Stimulated activated naive CD8-positive, alpha-beta T cell treated with anti-CD3 and anti-CD28 coated beads, Interleukin-15, Interleukin-2, amounts not matched to agents 100 ng/mL and 50 ng/mL, for 24 hours (primary cell): ENCODE measurements around the gene DNAJC10.

ENCODE experiments used
- H3K27ac Mint-ChIP-seq: one replicate; pipeline ENCODE4 v1.8.0; 2021; ENCODE audit warnings: mild to moderate bottlenecking, mixed read lengths
- H3K27me3 Mint-ChIP-seq: one replicate; pipeline ENCODE4 v1.8.0; 2021; ENCODE audit warnings: mixed read lengths
- H3K36me3 Mint-ChIP-seq: one replicate; pipeline ENCODE4 v1.8.0; 2021; ENCODE audit warnings: low read depth, mixed read lengths
- H3K4me1 Mint-ChIP-seq: one replicate; pipeline ENCODE4 v1.8.0; 2021; ENCODE audit warnings: low read depth, mixed read lengths
- H3K4me3 Mint-ChIP-seq: one replicate; pipeline ENCODE4 v1.8.0; 2021; ENCODE audit warnings: mild to moderate bottlenecking, mixed read lengths
- H3K9me3 Mint-ChIP-seq: one replicate; pipeline ENCODE4 v1.8.0; 2021; ENCODE audit warnings: mixed read lengths

The DNAJC10 gene

DNA sequence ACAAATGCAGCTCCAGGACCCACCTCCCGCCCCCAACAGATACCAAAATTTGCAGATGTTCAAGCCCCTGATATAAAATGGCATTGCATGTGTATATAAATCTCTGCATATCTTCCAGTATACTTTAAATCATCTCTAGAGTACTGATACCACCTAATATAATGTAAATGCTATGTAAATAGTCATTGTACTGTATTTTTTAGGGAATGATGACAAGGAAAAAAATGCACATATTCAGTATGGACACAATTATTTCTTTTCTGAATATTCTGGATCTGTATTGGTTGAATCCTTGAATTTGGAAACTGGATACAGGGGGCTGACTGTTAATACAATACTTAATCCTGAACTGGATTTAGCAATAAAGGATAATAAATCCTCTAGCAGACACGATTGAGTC is 82.7 kb downstream of the DNAJC10 start:
- no peak overlapping the region for H3K27ac Mint-ChIP-seq
- H3K9me3 Mint-ChIP-seq: no peaks in the 10 kb centered on the region
- H3K4me3 Mint-ChIP-seq: no peak overlapping the region
- no peaks in the 10 kb centered on the region for H3K4me1 Mint-ChIP-seq
- peaks cover 32% of the 10 kb centered on the region for H3K27me3 Mint-ChIP-seq
- no peaks in the 10 kb centered on the region for H3K36me3 Mint-ChIP-seq

DNA sequence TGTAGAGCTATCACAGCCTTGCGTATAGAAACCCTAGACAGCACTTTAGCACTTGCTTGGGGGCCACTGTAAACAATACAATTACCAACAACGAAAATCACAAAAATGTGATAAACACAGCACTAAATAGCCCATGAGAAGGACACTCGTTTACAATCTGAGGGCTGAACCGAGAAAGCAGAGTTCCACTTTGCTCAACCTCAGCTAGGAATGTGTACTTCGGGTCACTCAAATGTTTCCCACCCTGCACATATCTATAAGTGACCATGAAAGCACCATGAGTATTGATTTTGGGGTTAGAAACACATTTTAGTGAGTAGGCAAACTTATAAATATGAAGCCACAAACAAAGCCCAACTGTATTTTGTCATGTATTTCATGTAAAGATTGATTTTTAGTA is 88.1 kb downstream of the DNAJC10 start:
- no peak overlapping the region for H3K4me3 Mint-ChIP-seq
- no peaks in the 10 kb centered on the region for H3K9me3 Mint-ChIP-seq
- H3K27ac Mint-ChIP-seq: no peak overlapping the region
- H3K27me3 Mint-ChIP-seq: peaks cover 34% of the 10 kb centered on the region
- H3K36me3 Mint-ChIP-seq: no peaks in the 10 kb centered on the region
- H3K4me1 Mint-ChIP-seq: no peaks in the 10 kb centered on the region

DNA sequence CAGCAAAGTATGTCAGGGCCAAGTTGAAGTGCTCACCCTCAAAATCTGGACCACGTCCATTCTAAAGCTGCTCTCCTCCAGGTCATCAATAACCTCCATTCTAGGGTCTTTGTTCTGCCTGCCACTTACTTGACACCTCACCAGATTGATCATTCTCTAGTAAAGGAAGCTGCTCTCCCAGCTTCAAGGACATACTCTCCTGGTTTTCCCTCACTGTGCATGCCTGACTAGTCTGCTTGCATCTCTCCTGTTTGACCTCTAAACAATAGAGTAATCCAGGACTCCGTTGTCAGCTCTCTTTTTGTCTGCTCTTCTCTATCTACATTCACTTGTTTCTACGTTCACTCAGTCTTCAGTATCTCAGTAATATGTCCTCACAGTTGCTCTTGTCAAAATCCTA is 91.3 kb downstream of the DNAJC10 start:
- Mint-ChIP-seq H3K27ac (no peak overlapping the region), H3K27me3 (peaks cover 29% of the 10 kb centered on the region), H3K36me3 (no peaks in the 10 kb centered on the region), H3K4me1 (no peaks in the 10 kb centered on the region), H3K4me3 (no peak overlapping the region), H3K9me3 (no peaks in the 10 kb centered on the region)

DNA sequence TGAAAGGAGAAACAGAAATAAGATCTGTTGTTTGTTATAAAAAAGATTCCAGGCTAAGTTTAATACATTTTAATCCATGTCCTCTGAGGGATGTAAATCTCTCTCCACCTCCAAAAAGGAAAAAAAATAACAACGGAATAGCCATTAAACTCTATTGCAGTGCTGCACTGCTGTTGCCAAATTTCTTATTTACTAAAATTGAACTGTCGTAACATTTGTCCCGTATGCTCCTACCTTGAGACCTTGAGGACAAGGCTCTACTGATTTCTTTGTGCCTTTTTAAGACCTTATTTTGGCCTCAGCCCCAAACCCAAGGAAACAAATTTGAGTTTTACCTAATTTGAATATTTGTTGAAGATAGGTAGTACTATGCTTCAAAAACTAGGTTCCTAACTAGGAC is 94.0 kb downstream of the DNAJC10 start:
- no peak overlapping the region for H3K4me3 Mint-ChIP-seq
- no peaks in the 10 kb centered on the region for H3K36me3 Mint-ChIP-seq
- peaks cover 17% of the 10 kb centered on the region for H3K27me3 Mint-ChIP-seq
- no peaks in the 10 kb centered on the region for H3K4me1 Mint-ChIP-seq
- no peak overlapping the region for H3K27ac Mint-ChIP-seq
- H3K9me3 Mint-ChIP-seq: no peaks in the 10 kb centered on the region

DNA sequence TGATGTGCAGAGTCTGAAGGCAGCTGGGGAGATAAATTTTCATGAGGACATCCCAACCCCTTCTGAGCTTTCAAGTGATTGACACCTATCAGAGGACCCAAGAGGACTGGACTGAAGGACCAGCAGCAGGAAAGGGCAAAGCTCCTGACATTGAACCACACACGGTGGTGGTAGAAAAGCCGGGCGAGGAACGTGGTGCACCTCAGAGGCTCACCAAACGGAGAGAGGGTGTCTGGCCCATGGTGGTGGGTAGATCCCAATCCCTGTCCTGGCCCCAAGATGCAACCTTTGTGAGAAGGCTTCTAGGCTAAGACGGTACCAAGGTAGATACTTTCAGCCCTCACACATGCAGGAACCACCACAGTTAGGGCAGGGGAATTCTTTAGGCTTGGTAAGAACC is 98.3 kb downstream of the DNAJC10 start:
- H3K4me3 Mint-ChIP-seq: no peak overlapping the region
- H3K9me3 Mint-ChIP-seq: no peaks in the 10 kb centered on the region
- H3K36me3 Mint-ChIP-seq: no peaks in the 10 kb centered on the region
- H3K27ac Mint-ChIP-seq: no peak overlapping the region
- no peaks in the 10 kb centered on the region for H3K4me1 Mint-ChIP-seq
- H3K27me3 Mint-ChIP-seq: peaks cover 20% of the 10 kb centered on the region

DNA sequence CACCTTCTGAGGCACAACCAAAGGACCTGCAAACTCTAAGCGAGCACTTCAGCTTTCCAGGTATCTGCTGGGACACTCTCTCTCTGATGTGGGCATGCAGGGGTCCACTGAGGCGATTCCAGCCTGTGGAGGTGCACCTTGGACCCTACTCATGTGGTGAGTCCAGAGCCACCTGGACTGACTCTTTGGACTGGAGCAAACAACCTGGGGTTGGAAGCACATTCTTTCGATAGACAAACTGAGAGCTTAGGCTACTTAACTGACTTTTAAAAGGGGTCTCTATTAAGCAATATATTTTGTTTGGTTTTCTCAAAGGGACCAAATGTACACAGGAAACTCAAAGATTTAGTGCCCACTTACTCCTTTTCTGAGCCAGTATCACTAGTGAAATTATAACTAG is 98.7 kb downstream of the DNAJC10 start:
- Mint-ChIP-seq H3K4me1 (no peaks in the 10 kb centered on the region), H3K36me3 (no peaks in the 10 kb centered on the region), H3K27me3 (peaks cover 20% of the 10 kb centered on the region), H3K27ac (no peak overlapping the region), H3K4me3 (no peak overlapping the region), H3K9me3 (no peaks in the 10 kb centered on the region)

DNA sequence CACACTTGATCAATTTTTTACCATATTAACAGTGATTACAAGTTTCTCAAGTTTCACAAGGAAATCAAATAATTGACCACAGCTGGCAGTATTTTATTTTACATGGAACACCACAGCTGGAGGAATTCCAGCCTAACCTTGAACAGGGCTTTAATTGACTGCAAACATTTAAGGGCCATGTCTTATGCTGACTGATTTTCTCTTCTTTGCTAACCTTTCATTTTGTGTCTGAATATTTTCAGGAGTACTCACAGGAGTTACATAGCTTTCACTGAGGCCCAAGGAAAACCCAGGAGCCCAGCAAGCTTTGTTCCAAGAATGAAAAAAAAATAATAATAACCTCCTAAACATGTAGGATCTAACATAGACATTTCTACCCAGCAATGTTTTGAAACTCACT is 100.8 kb downstream of the DNAJC10 start:
- H3K4me1 Mint-ChIP-seq: no peaks in the 10 kb centered on the region
- no peaks in the 10 kb centered on the region for H3K9me3 Mint-ChIP-seq
- H3K4me3 Mint-ChIP-seq: no peak overlapping the region
- peaks cover 13% of the 10 kb centered on the region for H3K27me3 Mint-ChIP-seq
- H3K27ac Mint-ChIP-seq: no peak overlapping the region
- H3K36me3 Mint-ChIP-seq: no peaks in the 10 kb centered on the region

DNA sequence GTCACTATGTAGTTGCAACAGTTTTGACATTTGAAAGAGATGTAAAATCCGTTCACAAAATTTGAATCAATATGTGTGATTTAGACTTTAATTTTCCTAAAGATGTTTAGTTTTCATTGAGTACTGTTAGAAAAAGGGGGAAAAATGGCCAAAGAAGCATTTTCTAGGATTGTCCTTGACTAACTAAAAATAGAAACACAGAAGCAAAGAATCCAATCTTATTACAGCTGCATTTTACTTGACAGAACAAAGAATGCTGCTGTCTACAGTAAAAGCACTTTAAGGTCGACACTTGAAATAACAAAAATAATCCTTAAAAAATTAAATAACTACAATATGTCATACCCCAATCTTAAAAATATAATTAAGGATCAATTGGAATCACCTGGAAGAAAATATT is 101.5 kb downstream of the DNAJC10 start:
- Mint-ChIP-seq H3K4me1 (no peaks in the 10 kb centered on the region), H3K36me3 (no peaks in the 10 kb centered on the region), H3K27ac (no peak overlapping the region), H3K9me3 (no peaks in the 10 kb centered on the region), H3K4me3 (no peak overlapping the region), H3K27me3 (peaks cover 12% of the 10 kb centered on the region)

DNA sequence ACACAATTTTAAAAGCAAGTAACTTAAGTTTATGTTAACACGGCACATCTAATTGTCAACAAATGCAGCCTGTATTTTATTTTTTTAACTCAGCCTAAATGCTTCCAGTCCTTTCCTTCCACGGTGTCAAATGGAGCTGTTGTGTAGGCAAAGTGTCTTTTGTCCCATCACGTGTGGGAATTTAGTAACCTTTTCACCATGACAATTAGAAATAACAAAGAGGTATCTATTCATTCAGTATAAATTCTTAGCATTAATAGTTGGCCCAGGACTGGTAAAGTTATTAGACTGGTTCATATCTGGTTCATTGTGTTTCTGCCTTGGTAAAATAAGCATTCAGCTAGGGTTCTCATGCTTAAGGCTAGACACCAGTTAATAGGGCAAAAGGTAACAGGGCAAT is 102.4 kb downstream of the DNAJC10 start:
- Mint-ChIP-seq H3K9me3 (no peaks in the 10 kb centered on the region), H3K27me3 (peaks cover 13% of the 10 kb centered on the region), H3K4me1 (no peaks in the 10 kb centered on the region), H3K36me3 (no peaks in the 10 kb centered on the region), H3K4me3 (no peak overlapping the region), H3K27ac (no peak overlapping the region)

DNA sequence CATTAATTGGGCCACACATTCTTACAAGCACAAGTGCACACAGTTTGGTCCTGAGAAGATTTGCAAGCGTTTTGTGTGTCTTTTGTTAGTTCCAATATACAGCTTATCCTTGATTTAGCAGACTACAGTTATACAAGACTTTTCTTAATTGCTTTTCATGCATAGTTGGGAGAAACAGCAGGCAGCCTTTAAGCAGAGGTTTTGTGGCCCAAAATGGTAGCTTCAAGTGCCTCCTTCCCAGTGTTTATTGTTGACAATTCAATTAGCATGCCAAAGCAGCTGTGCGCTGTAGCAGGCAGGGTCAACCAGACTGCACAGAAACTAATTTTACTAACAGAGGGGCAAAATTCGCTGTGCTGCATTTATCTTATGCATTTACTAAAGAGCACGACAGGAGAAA is 102.9 kb downstream of the DNAJC10 start:
- Mint-ChIP-seq H3K4me3 (no peak overlapping the region), H3K9me3 (no peaks in the 10 kb centered on the region), H3K27me3 (peaks cover 17% of the 10 kb centered on the region), H3K27ac (no peak overlapping the region), H3K36me3 (no peaks in the 10 kb centered on the region), H3K4me1 (no peaks in the 10 kb centered on the region)

DNA sequence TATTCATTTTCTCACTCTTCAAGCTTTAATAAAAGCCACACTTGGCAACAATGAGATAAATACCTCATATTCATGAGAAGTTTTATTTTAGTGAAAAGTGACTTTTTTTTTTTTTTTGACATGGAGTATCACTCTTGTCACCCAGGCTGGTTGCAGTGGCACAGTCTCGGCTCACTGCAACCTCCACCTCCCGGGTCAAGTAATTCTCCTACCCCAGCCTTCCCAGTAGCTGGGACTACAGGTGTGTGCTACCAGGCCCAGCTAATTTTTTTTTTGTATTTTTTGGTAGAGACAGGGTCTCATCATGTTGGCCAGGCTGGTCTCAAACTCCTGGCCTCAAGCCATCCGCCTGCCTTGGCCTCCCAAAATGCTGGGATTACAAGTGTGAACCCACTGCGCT is 103.4 kb downstream of the DNAJC10 start:
- no peaks in the 10 kb centered on the region for H3K9me3 Mint-ChIP-seq

DNA sequence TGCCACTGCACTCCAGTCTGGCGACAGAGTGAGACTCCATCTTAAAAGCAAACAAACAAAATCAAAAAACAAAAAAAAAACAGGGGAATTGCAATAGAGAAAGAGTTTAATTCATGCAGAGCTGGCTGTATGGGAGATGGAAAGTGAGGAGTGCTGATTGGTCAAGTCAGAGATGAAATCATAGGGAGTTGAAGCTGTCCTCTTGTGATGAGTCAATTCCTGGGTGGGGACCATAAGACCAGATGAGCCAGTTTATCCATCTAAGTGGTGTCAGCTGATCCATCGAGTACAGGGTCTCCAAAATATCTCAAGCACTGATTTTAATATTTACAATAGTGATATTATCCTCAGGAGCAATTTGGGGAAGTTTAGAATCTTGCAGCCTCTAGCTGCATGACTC is 105.1 kb downstream of the DNAJC10 start:
- Mint-ChIP-seq H3K4me1 (no peaks in the 10 kb centered on the region), H3K4me3 (no peak overlapping the region), H3K9me3 (no peaks in the 10 kb centered on the region), H3K27me3 (peaks cover 13% of the 10 kb centered on the region), H3K27ac (no peak overlapping the region), H3K36me3 (no peaks in the 10 kb centered on the region)

More for the DNA sequence above, 103.4 kb downstream of the DNAJC10 start:
- Mint-ChIP-seq H3K4me3 (no peak overlapping the region), H3K27me3 (peaks cover 17% of the 10 kb centered on the region), H3K4me1 (no peaks in the 10 kb centered on the region), H3K27ac (no peak overlapping the region), H3K36me3 (no peaks in the 10 kb centered on the region)

DNA sequence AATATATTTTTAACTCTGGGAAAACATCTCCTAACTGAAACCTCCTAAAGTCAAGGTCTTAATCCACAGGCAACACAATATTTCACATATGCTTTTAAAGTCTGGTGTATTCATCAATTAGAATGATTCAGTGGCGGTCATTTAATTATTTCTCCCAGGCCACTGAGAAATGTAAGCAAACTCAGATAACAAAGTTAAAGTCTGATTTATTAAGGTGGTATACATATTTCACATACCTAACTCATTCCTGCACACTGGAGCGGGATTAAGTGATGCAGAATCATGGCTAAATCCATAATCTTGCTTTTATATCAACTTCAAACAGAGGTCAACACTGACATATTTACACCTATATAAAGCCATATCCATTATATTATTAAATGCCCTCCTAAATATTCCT is 106.7 kb downstream of the DNAJC10 start:
- Mint-ChIP-seq H3K27me3 (peaks cover 9% of the 10 kb centered on the region), H3K9me3 (no peaks in the 10 kb centered on the region), H3K36me3 (no peaks in the 10 kb centered on the region), H3K27ac (no peak overlapping the region), H3K4me3 (no peak overlapping the region), H3K4me1 (no peaks in the 10 kb centered on the region)

DNA sequence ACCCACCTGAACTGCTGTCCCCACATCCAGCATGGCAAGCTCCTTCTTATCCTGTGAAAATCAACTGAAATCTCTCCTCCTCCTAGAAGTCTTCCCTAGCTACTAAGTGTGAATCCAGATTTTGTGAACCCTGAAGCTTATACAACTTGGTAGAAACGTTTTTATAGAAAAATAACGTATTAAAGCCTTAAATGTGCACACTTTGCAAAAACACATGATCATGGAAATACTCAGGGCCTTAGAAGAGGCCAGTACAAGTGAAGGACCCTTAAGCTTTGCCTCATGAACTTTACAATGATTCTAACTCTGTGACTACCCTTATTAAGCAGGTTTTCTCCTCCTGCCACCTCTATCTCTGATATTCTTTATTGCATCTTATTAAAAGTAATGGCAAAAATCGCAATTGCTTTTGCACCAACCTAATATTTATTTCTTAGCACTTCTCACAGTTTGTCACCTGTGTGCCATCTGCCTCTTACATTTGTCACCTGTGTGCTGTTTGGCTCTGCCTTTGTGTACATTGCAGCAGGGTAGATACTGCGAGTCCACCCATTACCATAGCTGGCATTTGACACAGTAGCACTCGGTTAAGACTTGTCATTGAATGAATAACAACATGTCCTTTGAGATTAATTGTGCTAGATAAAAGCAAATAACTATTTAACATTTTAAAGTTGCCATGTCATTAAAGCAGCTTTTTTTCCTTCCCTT is 108.2 kb downstream of the DNAJC10 start:
- Mint-ChIP-seq H3K4me3 (no peak overlapping the region), H3K9me3 (no peaks in the 10 kb centered on the region), H3K27ac (no peak overlapping the region), H3K36me3 (no peaks in the 10 kb centered on the region), H3K27me3 (peaks cover 14% of the 10 kb centered on the region), H3K4me1 (no peaks in the 10 kb centered on the region)

DNA sequence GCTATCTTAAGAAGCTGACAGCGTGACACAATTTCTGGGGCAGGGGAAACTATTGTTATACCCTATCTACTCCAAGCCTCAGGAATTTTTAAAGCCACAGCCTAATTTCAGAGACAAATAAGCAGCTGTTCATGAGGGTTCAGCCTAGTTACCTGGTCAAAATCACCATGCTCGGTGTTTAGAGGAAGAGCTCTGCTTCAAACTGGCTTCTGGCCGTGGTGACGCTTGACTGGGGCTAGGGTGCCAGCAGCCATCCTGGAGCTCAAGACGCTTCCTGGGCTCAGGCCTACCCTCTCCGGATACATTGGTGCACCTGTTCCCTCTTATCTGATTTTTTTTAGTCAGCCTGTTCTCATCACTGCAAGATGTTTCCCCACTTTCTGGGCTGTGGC is 108.7 kb downstream of the DNAJC10 start:
- no peaks in the 10 kb centered on the region for H3K4me1 Mint-ChIP-seq
- no peaks in the 10 kb centered on the region for H3K36me3 Mint-ChIP-seq
- no peaks in the 10 kb centered on the region for H3K9me3 Mint-ChIP-seq
- no peak overlapping the region for H3K27ac Mint-ChIP-seq
- peaks cover 14% of the 10 kb centered on the region for H3K27me3 Mint-ChIP-seq
- no peak overlapping the region for H3K4me3 Mint-ChIP-seq

DNA sequence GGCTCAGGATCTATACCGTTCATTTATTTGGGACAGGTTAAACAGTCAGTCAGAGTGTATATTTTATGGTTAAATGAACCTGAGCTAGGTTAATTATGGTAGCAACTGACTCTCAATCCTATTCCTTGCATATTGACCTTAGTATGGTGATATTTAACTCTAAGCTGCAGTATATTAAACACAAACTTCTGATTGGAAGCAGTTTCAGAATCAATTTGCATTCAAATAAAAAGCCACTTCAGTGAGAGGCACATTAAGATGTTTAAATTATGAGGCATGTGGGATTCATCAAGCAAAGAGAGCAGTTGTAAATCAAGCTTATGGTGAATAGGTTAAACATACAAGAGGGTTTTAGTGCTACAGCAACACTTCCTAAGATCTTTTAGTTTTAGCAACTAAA is 110.0 kb downstream of the DNAJC10 start:
- H3K4me1 Mint-ChIP-seq: no peaks in the 10 kb centered on the region
- no peak overlapping the region for H3K4me3 Mint-ChIP-seq
- no peaks in the 10 kb centered on the region for H3K36me3 Mint-ChIP-seq
- H3K9me3 Mint-ChIP-seq: no peaks in the 10 kb centered on the region
- H3K27ac Mint-ChIP-seq: no peak overlapping the region
- peaks cover 14% of the 10 kb centered on the region for H3K27me3 Mint-ChIP-seq
